Testis (tissue), 3 donors: ENCODE data around the gene RANBP17. TPM values are rescaled to one million over a fixed set of nuclear protein-coding genes. Genes with fewer than 3 reads are reported as not detected.

ENCODE experiments used
- DNase-seq: peaks from one replicate; pipeline ENCODE4 v3.0.0-alpha.2; 2019
- H3K27ac ChIP-seq, 2 donors: fragments of 200-600 bp; sonication (generic); one replicate each; pipeline ENCODE4 v1.5.1; 2019
- H3K27me3 ChIP-seq: fragments of 200-600 bp; sonication (generic); one replicate; pipeline ENCODE4 v1.5.1; 2019
- H3K36me3 ChIP-seq: fragments of 200-600 bp; sonication (generic); one replicate; pipeline ENCODE4 v1.5.1; 2017; ENCODE audit warnings: low read depth; ENCODE audit errors: missing control alignments
- H3K4me1 ChIP-seq: fragments of 200-600 bp; sonication (generic); one replicate; pipeline ENCODE4 v1.5.1; 2019
- H3K4me3 ChIP-seq, 2 donors: fragments of 200-600 bp; sonication (generic); one replicate each; pipeline ENCODE4 v1.5.1; 2017 to 2019
- H3K9me3 ChIP-seq: fragments of 200-600 bp; sonication (generic); one replicate; pipeline ENCODE4 v1.5.1; 2017
- CTCF ChIP-seq, 3 experiments: fragments of 450-650 bp in 2 of 3; fragments of 200-600 bp in 1 of 3; sonication (generic) in 1 of 3; IDR thresholded peaks; one replicate each; pipeline ENCODE4 v1.5.1; 2016 to 2019; ENCODE audit warnings: antibody characterized with exemption in 3 of 3, mild to moderate bottlenecking in 2 of 3, moderate library complexity in 1 of 3
- POLR2A ChIP-seq: fragments of 450-650 bp; IDR thresholded peaks from one replicate; pipeline ENCODE4 v1.6.1; 2017; ENCODE audit warnings: antibody characterized with exemption, mild to moderate bottlenecking, moderate library complexity
- whole genome bisulfite sequencing, 2 donors: methylation state at CpG; one replicate each; pipeline ENCODE4 v1.1.5; 2018; 5-methylcytosine and 5-hydroxymethylcytosine counted together
- intact Hi-C: fragments of 100-400 bp; cut with DNase I; formaldehyde crosslinking; loops from one replicate; pipeline ENCODE4 v1.15.1; 2023; ENCODE audit warnings: low total_unique reads
- polyA plus RNA-seq: library from polyadenylated mRNA; stranded (reverse); fragments of 350-450 nt; fragmentation: Illumina TruSeq; extraction: RNeasy Lipid Tissue Mini Kit (QIAGEN cat#74804); gene quantifications from one replicate; pipeline ENCODE4 v1.2.3, GENCODE V29; 2014; ENCODE audit warnings: low read depth, low replicate concordance; ENCODE audit not compliant: insufficient read depth
- total RNA-seq, 2 donors: library from RNA; depleted of rRNA; stranded (reverse); fragments of >200 nt; gene quantifications; one replicate each; pipeline ENCODE4 v1.2.3, GENCODE V29; 2016

Gene RANBP17
- total and polyA plus RNA-seq, 3 donors from 2014 or later: 34.1 to 63.9 (median 58.2) TPM

DNA sequence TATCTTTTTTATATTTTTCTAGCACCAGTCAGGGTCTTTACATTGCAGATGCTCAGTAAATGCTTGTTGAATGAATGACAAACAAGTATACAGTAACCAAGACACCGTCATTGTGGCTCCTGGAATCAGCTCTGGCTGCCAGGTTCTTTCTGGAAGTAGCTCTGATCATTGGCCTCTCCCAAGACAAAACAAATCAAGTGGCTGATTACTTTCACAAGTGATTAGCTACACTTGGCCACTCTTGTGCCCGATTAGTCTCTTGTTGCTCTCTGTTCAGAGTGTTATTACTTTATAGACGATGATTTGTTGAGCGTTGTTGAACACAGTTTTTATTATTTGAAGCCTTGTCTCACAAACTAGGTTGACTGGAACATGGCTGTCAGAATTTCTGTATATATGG lies 327.6 kb downstream of the RANBP17 start:
- WGBS, 2 donors: 87 to 89% methylated on average over 4 of the region's 4 CpGs

DNA sequence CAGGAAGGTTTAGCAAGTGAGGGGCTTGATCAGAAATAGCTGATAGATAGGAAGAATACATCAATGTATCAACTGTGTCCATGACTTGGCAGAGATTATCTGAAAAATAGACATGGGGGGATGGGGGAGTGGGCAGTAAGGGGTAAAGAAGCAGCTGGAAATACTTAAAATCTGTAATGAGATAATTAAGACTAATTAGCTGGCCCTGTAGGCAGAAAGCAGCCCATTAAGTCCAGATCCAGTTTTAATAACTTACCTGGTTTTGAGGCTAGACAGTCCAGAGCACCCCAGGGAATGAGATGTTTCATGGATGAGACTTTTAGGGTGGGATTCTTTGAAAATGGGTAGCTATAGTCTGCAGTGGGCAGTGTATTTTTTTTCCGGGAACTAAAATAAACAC lies 330.3 kb downstream of the RANBP17 start:
- H3K4me3 ChIP-seq: no peak overlapping the region
- TF ChIP-seq CTCF (IDR thresholded peaks at IDR 0.05) (no peak), POLR2A (no peak)
- no peaks in the 10 kb centered on the region for H3K4me1 ChIP-seq
- no peaks in the 10 kb centered on the region for H3K9me3 ChIP-seq
- H3K36me3 ChIP-seq: no peaks in the 10 kb centered on the region
- DNase-seq: no peak
- WGBS, 2 donors: 85 to 96% methylated on average over 1 of the region's 1 CpG
- H3K27ac ChIP-seq: no peak overlapping the region
- no peaks in the 10 kb centered on the region for H3K27me3 ChIP-seq
- intact Hi-C loops: no loop called here

More for the DNA sequence above, 327.6 kb downstream of the RANBP17 start:
- DNase-seq: no peak
- Histone ChIP-seq H3K9me3 (no peaks in the 10 kb centered on the region), H3K27me3 (no peaks in the 10 kb centered on the region), H3K4me1 (no peaks in the 10 kb centered on the region), H3K36me3 (no peaks in the 10 kb centered on the region), H3K4me3 (no peak overlapping the region), H3K27ac (no peak overlapping the region)
- TF ChIP-seq CTCF (IDR thresholded peaks at IDR 0.05) (no peak), POLR2A (no peak)
- intact Hi-C loops: no loop called here

DNA sequence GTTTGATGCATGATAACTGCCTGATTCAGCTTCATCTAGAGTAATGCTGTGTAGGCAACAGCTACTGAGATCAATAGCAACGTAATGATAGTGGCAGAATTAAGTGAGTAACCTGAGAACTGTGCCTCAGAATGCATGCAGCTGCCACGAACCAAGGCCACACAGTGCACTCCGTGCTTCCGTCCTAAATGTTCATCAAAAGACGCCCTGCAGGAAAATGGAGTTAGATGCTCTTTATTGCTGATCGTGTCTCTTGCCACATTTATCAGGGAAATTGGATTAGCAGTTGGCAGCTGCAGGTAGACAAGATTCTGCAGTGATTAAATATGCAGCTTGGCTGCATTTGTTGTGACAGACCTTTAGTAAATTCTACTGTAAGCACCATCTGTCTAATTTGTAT lies 339.5 kb downstream of the RANBP17 start:
- no peaks in the 10 kb centered on the region for H3K4me1 ChIP-seq
- DNase-seq: no peak
- 61 to 91% methylated on average over 6 of the region's 6 CpGs for WGBS, 2 donors
- no peak overlapping the region for H3K27ac ChIP-seq
- TF ChIP-seq POLR2A: no peak
- TF ChIP-seq CTCF (IDR thresholded peaks at IDR 0.05): no peak
- intact Hi-C loops: no loop called here
- H3K27me3 ChIP-seq: no peaks in the 10 kb centered on the region
- H3K4me3 ChIP-seq: no peak overlapping the region
- H3K36me3 ChIP-seq: no peaks in the 10 kb centered on the region
- no peaks in the 10 kb centered on the region for H3K9me3 ChIP-seq

DNA sequence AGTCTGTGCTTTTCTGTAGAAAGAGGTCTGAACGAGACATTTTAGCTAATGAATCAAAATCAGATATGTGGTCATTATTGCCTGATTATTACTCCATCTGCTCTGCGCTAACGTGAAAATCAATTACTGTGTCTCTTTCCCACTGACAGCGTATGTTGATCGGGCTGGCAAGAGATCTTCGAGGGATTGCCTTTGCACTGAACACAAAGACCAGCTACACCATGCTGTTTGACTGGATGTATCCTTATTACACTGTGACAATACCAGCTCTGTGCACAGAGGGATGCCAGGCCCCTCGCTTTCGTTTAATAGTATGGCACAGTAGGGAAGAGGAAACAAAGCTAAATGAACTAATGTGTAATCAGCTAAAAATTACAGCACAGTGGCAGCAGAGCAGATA lies 343.6 kb downstream of the RANBP17 start:
- no peak for TF ChIP-seq CTCF (IDR thresholded peaks at IDR 0.05)
- no peak for TF ChIP-seq POLR2A
- intact Hi-C loops: no loop called here
- no peaks in the 10 kb centered on the region for H3K36me3 ChIP-seq
- no peak for DNase-seq
- no peaks in the 10 kb centered on the region for H3K9me3 ChIP-seq
- H3K4me1 ChIP-seq: no peaks in the 10 kb centered on the region
- no peaks in the 10 kb centered on the region for H3K27me3 ChIP-seq
- no peak overlapping the region for H3K4me3 ChIP-seq
- no peak overlapping the region for H3K27ac ChIP-seq
- 88 to 94% methylated on average over 8 of the region's 8 CpGs for WGBS, 2 donors

GRCh38 chr5:171207256-171207847 lies 345.5 kb downstream of the RANBP17 start:
- DNase-seq: peak; percentile 16
- Histone ChIP-seq H3K9me3 (no peaks in the 10 kb centered on the region), H3K27ac (no peak overlapping the region), H3K27me3 (no peaks in the 10 kb centered on the region), H3K4me3 (no peak overlapping the region), H3K4me1 (no peaks in the 10 kb centered on the region), H3K36me3 (no peaks in the 10 kb centered on the region)
- 41 to 45% methylated on average over 6 of the region's 6 CpGs for WGBS, 2 donors
- TF ChIP-seq POLR2A (no peak), CTCF (IDR thresholded peaks at IDR 0.05) (peak; percentile 33 to 52 (median 50))
- intact Hi-C loops: no loop called here
